HG03575 (cell line): Measurements from ENCODE around the gene SLC13A1.
"Not testable (repeated sequence)": the region's sequence is repeated elsewhere in the genome, so short reads cannot be mapped to it uniquely, and the experiment has no call there.

Experiments
- ATAC-seq: cut with Tn5 transposase; IDR thresholded peaks from one replicate; pipeline ENCODE4 v1.9.1; 2021; ENCODE audit not compliant: unreplicated experiment, insufficient number of reproducible peaks, low FRiP score; ENCODE audit errors: extremely low read depth

Gene SLC13A1

GRCh38 chr7:123135960-123136359, 63.8 kb downstream of the SLC13A1 start:
- ATAC-seq, result no peak

DNA sequence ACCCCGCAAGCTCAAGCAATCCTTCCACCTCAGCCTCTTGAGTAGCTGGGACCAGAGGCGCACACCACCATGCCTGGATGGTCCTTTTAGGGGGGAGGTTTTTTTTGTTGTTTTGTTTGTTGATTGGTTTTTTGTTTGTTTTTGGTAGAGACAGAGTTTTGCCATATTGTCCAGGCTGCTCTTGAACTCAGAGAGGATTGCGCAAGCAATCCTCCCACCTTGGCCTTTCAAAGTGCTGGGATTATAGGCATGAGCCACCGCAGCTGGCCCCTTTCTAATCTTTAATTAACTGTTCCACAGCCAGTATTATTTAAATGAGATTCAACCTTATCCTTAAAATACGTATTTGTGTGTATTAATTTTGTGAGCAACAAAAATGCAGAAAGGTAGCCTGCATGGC, 65.8 kb downstream of the SLC13A1 start:
- no peak for ATAC-seq

DNA sequence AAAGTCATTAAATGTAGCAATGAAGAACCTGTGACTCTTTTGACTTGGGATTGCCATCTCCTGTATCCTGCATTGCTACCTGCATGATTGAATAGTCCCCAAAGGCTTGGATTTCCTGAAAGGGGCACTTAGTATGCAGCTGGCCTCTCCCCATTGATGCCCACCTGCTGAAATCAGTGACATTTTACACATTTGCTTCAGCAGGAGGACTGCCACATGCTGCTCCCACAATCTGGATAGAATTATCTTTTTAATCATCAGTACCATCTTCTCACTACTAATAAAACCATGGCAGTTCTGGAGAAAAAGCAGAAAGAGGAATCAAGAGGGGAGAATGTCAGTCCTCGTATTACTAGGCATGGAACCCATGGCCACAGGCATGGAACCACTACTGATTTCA, 67.8 kb downstream of the SLC13A1 start:
- no peak for ATAC-seq

DNA sequence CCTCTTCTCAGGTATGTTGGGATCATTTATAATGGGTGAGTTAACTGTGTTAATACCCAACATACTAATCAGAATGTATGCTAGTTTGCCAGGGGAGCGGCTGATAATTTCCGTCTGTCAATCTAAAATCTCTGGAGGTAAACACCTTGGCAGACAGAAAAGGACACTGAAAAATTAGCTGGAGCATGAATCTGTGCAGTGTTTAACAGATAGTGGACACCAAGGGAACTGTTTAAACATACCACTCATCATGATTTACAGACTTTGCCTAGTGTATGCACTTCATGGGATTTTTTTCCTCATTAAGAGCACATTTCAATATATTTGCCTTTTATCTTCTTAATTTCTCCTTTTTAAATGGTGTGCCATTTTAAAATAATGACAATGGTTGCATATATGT, 68.2 kb downstream of the SLC13A1 start:
- no peak for ATAC-seq

DNA sequence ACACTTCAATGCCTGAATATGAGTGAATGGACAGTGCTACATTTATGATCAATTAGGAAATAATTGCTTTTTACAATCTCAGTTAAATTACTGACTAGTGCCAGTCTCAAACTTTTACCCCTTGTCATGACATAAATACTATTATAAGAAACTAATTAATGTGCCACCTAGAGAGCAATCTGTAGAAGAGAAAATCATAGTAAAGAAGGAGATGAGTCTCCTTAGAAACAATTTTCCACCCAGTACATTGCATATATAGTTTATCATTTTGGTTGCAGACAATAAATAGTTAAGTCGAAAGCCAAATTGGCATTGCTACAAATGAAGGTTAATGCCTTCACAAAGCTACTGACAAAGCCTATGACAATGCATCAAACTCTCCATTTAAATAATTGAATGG, 68.6 kb downstream of the SLC13A1 start:
- no peak for ATAC-seq

DNA sequence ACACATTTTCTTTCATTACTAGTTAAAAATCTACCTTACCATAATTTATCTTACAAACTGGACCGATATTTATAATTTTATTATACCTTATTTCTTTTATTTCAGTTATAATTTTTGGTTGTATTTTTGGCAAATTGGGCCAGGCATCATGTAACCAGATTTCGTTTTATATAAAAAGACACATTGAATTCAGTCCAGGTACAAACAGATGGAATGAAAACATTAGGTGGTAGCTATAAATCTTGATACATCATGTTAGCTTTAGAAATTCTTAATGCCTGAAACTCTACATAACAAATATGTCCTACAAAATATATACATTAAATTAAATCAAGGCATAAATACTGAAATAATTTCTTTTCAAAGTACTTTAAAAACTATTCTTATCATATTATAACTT, 73.1 kb downstream of the SLC13A1 start:
- no peak for ATAC-seq

GRCh38 chr7:123126171-123126570, 73.6 kb downstream of the SLC13A1 start:
- no peak for ATAC-seq

DNA sequence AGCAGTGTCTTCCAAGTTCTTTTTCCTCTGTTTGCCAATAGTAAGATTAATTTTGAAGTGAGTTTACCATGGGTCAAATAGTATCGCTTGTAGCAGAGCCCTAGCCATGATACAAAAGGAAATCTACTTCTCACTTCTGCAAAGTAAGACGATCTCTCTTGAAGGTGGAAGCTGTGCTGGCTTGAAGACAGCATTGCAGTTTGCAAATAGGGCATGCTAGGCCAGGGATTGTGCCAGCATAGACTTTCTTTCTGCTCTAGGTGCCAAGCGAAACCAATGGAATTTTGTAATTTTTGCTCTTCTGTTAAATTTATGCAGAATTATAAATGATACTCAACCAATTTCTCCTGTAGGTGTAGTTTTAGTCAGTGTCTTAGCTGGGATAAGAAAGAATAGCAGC, 74.5 kb downstream of the SLC13A1 start:
- ATAC-seq, result no peak

- ATAC-seq, result no peak
These were observed 76.9 kb downstream of the SLC13A1 start for GRCh38 chr7:123122916-123123315.

GRCh38 chr7:123120286-123120685, 79.5 kb downstream of the SLC13A1 start:
- no peak for ATAC-seq

GRCh38 chr7:123115331-123115730, 84.4 kb downstream of the SLC13A1 start:
- ATAC-seq, result no peak

GRCh38 chr7:123114288-123114687, 85.5 kb downstream of the SLC13A1 start:
- ATAC-seq, result no peak

DNA sequence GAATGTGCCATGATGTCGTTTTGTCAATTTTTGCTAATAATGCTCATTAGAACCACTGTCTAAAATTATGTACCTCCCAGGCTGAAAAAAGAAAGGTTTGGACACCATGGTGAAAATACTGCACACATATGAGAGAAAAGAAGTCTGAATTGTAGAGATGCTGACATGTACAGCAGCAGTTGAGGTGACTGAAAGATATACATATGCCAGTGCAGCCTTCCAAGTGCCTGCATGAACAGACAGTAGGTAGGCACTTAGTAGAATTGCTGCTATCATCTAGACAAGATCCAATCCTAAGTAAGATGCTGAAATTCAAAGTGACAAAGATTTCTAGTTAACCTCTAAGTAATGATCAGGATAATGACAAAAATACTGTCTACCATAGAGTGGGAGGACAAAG, 86.9 kb downstream of the SLC13A1 start:
- ATAC-seq, result no peak

- no peak for ATAC-seq
These were observed 100.1 kb downstream of the SLC13A1 start for GRCh38 chr7:123099712-123100111.

GRCh38 chr7:123096976-123097375, 102.8 kb downstream of the SLC13A1 start:
- ATAC-seq, result no peak

GRCh38 chr7:123096434-123096833, 103.3 kb downstream of the SLC13A1 start:
- ATAC-seq, result no peak

GRCh38 chr7:123090456-123090855, 109.3 kb downstream of the SLC13A1 start:
- no peak for ATAC-seq

- not testable (repeated sequence) for ATAC-seq
These were observed 112.9 kb downstream of the SLC13A1 start for GRCh38 chr7:123086910-123087309.

GRCh38 chr7:123084861-123085260, 114.9 kb downstream of the SLC13A1 start:
- ATAC-seq, result not testable (repeated sequence)

DNA sequence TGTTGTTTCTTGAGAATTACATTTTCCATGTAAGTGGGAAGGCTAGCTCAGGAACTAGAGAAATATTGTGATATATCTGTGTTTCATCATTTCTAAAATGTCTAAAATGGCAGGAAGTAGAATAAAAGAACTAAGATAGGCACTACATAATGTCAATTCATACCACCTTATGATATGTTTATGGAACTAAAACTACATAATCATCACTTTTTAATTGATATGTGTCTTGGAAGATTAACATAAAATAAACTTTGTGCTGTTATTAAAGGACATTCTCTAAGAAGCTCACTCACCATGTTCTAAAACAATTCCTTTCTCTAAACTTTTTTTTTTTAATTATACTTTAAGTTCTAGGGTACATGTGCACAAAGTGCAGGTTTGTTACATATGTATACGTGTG, 120.7 kb downstream of the SLC13A1 start:
- ATAC-seq, result no peak

DNA sequence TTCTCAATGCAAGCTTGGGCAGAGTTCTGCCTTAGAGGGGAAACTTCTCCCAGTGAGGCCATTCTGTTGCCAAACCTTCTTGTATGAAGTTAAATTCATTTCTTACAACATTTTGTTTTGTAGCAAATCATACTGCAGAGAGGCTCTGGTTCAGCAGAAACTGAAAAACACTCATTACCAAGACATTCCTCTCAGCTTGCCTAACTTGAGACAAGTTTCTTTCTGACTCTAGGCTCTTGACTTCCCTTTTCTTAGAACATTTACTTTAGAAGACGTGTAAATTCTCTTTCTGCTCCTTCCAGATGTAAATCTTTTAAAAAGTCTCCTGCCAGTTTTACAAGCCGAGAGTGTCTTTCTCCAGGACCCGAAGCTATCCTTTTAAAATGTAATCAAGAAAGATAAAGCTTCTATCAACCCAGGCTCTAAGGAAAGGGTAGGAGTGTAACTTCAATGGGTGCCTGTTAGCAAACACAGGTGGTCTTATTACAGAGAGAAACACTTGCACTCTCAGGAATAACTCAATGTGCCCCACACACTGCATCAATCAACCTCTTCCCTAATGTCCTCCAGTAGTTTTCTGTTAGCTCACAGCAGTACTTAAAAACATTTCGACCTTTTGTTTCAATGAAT, 123.8 kb downstream of the SLC13A1 start:
- no peak for ATAC-seq
